GM18502 (cell line): Measurements from ENCODE around the gene NINJ2.

ENCODE experiments used
- ATAC-seq: cut with Tn5 transposase; IDR thresholded peaks from one replicate; pipeline ENCODE4 v1.9.1; 2021; ENCODE audit warnings: mild to moderate bottlenecking; ENCODE audit not compliant: unreplicated experiment, poor library complexity

The NINJ2 gene

DNA sequence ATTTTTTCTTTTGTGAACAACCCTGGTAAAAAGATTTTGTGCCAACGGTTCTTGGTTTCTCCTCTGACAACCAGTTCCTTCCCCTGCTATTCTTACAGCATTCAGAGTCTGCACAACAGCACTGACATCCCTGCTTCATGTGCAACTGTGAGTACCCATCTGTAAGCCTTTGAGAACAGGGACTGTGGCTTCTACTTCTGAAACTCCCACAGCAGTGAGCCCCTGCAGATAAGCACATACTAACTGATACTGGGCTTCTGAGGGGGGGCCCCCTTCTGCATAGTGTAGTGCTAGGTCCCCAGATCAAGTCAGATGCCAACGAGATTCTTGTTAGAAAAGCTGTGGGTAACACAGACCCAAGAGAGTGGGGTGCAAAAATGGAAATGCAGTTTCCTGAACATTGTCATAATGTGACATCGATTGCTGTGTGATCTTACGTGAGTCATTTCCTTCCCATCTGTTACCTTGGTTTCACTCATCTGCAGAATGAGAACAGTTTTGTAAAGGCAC lies 11.1 kb upstream of the NINJ2 start:
- peak; percentile 87 for ATAC-seq

DNA sequence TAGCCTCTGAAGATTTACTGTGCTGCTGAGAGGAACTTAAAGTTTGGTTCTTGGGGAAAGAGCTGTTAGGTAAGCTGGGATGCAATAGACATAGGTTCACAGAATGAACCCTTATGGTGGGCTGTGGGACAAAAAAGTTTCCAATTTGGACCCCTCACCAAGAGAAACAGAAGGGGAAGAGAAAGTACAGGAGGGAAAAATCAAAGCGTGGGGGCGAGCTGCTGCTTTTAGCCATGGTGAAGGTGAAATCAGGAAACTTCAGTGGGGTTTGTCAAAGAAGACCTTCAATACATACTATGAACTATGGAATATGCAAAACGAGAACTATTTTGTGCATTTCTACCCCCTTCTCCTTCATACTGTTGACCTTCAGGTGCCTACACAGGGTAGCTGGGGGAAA lies 10.6 kb upstream of the NINJ2 start:
- ATAC-seq, result peak; percentile 4

GRCh38 chr12:669576-669945 lies 6.3 kb upstream of the NINJ2 start:
- no peak for ATAC-seq

- ATAC-seq, result no peak
These were observed 4.8 kb upstream of the NINJ2 start for GRCh38 chr12:668090-668481.

DNA sequence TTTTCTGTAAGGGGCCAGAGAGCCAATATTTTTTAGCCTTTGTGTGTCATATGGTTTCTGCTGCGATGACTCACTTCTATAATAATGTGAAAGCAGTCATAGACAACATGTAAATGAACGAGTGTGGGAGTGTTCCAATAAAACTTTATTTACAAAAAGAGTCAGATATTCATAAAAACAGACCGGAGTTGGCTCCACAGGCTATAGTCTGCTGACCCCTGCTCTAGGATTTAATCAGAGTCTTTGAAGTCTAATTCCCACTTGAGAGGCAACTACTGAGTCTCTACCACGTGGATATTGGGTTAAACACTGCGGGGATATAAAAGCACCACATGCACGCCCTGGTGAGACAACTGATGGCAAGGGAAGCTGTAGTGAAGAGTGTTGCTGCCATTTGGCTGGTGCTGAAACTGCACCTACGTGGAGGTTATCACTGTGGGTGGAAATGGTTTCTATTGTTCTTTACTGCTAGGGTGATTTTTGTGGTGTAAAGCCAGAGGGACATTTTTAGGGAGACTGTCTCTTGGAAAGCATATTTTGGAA lies 3.6 kb upstream of the NINJ2 start:
- peak; percentile 43 for ATAC-seq

DNA sequence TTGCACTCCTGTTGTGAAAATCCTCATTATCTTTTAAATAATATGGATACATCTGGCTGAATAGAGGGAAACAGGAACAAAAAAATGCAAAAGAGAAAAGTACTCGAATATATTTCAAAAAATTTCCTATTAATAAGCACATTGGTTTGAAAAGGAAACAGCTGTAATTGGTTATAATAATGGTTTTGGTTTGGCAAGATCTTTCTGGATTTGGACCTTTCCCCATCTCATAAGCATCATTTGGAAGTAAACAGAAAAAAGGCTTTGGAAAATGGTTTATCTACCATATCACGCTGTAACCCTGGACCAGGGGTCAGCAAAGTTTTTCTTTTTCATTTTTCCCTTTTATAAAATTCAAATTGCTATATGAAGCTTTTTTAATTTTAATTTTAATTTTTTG lies 2.8 kb upstream of the NINJ2 start:
- no peak for ATAC-seq

DNA sequence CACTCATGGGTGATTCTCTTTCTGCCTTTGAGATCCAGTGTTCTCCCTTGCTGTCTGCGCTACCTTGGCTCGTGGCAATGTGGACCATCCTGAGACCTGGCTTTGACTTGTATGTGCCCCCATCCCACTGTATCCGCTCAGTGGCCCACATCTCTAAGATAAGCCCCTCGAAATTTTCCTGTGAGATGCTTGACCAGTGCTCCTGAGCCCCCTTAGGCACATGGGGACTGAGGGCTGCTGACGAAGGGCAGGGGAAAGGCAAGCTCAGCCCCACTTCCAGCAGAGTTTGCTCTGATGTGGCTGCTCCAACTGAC lies 1.5 kb upstream of the NINJ2 start:
- ATAC-seq, result no peak

DNA sequence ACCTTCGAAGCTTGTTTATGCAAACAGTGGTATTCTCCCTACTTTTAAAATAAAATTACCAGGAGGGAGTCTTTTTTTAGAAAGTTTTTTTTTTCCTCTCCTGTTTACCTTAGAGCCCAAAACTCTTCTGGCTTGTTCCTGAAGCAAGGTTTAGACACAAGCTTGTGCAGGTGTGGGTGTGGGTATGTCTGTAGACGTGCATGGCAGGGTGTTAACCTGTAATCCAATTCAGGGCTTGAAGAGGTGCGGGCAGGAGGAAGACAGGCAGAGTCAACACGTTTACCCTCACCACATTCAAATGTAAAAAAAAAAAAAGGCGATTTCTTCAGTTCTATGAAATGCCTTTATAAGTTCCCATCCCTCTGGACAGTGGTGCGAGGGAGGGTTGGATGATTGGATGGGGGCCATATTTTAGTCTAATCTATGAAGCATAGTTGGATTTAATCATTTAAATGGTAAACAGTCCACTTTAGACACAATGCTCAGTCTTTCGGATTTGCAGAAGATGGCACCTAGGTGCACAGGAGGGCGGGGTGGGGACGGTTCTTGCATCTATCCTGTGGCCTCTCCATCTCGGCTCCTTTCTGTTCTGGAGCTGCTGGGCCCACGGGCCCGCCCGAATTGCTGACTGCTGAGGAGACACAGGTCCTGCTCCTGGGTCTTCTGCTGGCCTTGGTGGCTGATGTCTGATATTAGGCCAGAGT lies 982 bp upstream of the NINJ2 start:
- ATAC-seq, result no peak

DNA sequence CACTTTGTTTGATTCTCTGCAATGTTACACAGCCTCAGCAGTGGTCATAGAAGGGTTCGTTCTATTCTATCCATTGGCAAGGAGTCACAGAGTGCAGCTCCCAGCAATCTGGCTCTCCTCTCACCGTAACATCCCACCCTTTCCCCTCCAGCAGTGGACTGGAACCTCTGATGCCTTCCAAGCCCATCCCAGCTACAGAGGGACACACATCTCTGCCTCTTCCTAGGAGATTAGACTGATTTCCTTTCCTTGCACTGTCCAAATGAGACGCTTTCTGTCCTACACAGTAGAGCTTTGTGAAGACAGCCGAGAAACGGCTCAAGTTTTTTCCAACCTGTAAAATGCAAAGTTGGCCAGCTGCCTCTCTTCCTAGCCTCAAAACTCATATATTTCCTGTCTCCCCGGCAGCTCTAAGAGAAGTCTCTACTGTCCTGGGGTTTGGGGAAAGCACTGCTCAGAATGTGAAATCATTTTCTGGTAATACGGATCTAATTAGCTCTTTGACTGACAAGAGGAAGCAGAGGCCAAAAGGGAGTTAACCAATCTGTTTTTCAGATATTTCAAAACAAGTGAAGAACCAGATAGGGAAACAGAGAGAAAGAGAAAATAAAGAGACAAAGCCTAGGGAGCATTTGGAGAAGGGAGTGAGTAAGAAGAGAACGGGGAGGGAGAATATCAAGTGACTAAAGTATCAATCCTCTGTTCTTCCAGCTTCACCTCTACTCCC lies 516 bp downstream of the NINJ2 start:
- no peak for ATAC-seq

- no peak for ATAC-seq
These were observed 1.3 kb downstream of the NINJ2 start for GRCh38 chr12:661720-662486.

DNA sequence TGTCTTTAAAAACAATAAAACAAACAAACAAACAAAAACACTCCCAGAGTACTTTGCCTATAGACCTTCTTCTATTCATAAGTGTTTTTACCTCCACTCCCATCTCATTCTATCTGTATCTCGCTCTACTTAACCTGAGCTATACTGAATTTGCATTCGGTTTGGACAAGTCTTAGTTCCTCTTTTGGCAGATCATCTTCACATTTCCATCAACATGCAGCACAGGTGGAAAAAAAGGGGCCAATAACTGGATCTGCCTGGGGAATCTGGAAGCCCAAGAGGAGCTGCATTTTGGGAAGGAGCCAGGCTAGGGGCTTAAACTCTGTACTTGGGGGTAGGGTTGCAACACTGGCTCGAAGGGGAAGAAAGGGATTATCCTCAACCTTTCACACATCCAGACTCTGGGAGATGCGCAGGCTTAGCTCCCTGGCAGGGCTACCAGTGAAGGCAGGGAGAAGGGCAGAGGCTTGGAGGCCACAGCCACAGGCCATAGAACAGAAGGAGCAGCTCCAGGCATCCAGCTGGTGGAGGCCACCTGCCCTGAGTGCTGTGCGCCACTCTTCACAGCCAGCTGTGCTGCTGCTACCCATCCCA lies 4.1 kb downstream of the NINJ2 start:
- ATAC-seq, result peak; percentile 77

DNA sequence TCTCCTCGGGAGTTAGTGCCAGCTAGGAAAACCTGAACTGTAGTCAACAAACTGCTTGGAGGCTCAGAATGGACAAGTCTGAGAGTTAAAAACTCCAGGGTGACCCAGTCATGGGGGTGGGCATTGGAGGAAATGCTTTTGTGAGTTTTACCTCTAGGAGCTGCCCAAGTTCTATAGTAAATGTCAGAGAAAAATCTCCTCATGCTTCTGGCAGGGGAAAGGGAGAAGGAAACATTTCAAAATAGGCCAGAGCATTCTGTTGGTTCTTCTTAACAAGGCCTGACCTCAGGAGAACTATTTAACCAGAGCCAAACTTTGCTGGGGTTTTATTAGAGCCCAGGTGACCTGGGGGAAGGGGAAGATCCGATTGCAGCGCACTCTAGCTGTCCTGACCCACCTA lies 12.3 kb downstream of the NINJ2 start:
- ATAC-seq, result no peak

- no peak for ATAC-seq
These were observed 15.7 kb downstream of the NINJ2 start for GRCh38 chr12:647385-648085.

DNA sequence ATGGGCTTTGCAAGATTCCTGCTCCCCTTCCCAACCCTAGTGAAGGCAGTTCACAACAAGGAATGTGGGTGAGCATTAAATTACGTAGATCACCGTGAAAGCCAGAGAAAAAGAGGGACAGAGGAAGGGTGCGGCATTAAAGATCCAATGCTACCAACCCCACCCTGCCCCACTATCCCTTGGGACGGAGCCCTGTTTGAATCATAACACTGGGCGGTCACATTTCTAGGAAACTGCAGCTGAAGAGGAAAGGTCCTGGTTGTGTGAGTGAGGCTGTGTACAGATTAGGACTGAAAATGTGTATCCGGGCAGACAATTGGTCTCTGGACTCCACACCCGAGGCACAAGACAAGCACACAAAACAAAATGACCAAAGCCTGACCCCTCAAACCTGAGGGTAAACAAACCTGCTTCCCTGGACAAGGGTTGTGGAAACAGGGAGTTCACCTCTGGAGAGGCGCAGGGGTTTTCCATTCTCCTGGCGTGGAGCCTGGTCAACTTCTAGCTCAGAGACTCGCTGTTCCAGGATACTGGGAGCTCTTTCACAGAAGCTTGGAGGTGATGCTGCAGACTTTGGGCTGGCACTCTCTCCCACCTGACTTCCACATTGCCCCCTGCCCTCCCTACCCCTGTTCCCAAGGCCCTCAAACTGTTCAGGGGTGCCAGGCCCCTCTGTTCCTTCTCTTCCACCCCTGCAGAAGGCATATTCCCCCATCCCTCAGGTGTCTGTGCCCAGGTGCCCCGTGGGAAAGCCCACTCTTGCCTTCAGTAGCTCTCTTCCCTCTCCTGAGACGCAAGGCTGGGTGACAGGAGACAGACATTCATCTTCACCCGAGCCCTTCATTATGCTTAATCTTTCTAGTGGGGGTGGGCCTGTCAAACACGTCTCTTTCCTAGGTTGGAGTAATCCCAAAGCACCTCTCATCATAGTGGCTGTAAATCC lies 16.5 kb downstream of the NINJ2 start:
- no peak for ATAC-seq

- no peak for ATAC-seq
These were observed 17.6 kb downstream of the NINJ2 start for GRCh38 chr12:645563-646071.

GRCh38 chr12:644818-645552 lies 18.3 kb downstream of the NINJ2 start:
- no peak for ATAC-seq

DNA sequence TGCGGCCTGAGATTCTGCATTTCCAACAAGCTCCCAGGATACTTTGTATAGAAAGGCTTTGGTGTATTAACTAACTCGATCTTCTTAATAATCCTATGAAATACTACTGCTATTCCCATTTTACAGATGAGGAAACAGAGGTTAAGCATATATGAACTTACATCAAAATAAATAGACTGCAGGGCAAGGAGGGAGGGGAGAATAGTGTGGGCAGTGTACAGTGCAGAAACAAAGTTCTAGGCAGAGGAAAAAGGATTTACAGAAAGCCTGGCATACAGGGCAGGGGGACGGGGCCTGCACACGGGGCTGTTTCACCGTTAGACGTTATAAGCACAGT lies 19.0 kb downstream of the NINJ2 start:
- no peak for ATAC-seq
